BE2C (cell line): Measurements from ENCODE around the gene INSRR.

Experiments
- DNase-seq: peaks from one replicate; pipeline ENCODE4 v3.0.0-alpha.2; 2020
- H3K27me3 ChIP-seq: fragments of 250-450 bp; sonication (Bioruptor Pico); 2 replicates; pipeline ENCODE4 v1.5.1; 2020; ENCODE audit warnings: mild to moderate bottlenecking
- H3K36me3 ChIP-seq: fragments of 250-450 bp; sonication (Bioruptor Pico); 2 replicates; pipeline ENCODE4 v1.5.1; 2020; ENCODE audit warnings: mild to moderate bottlenecking
- H3K4me1 ChIP-seq: fragments of 250-450 bp; sonication (Bioruptor Pico); 2 replicates; pipeline ENCODE4 v1.5.1; 2020
- H3K4me3 ChIP-seq: 2 replicates; pipeline ENCODE4 v1.5.1; 2011; ENCODE audit warnings: low read depth, low read length
- H3K9me3 ChIP-seq: fragments of 250-450 bp; sonication (Bioruptor Pico); 2 replicates; pipeline ENCODE4 v1.5.1; 2020
- CTCF ChIP-seq: IDR thresholded peaks from 2 replicates; pipeline ENCODE4 v1.5.1; 2012; ENCODE audit warnings: mild to moderate bottlenecking, low read depth, low read length

The INSRR gene

GRCh38 chr1:156885880-156886355 is 27.0 kb upstream of the INSRR start:
- Histone ChIP-seq H3K27me3 (no peaks in the 10 kb centered on the region), H3K9me3 (no peaks in the 10 kb centered on the region), H3K4me3 (no peak overlapping the region), H3K4me1 (peaks cover 59% of the 10 kb centered on the region), H3K36me3 (no peaks in the 10 kb centered on the region)
- TF ChIP-seq CTCF = no peak
- DNase-seq = no peak

GRCh38 chr1:156885314-156885713 is 26.4 kb upstream of the INSRR start:
- no peaks in the 10 kb centered on the region for H3K27me3 ChIP-seq
- no peaks in the 10 kb centered on the region for H3K36me3 ChIP-seq
- TF ChIP-seq CTCF = no peak

GRCh38 chr1:156884560-156885184 is 25.8 kb upstream of the INSRR start:
- H3K4me3 ChIP-seq = no peak overlapping the region
- peaks cover 56% of the 10 kb centered on the region for H3K4me1 ChIP-seq
- no peak for TF ChIP-seq CTCF
- no peaks in the 10 kb centered on the region for H3K27me3 ChIP-seq
- no peak for DNase-seq
- no peaks in the 10 kb centered on the region for H3K36me3 ChIP-seq
- H3K9me3 ChIP-seq = no peaks in the 10 kb centered on the region

More at GRCh38 chr1:156885314-156885713, 26.4 kb upstream of the INSRR start:
- Histone ChIP-seq H3K9me3 (no peaks in the 10 kb centered on the region), H3K4me1 (peaks cover 57% of the 10 kb centered on the region), H3K4me3 (no peak overlapping the region)
- DNase-seq = no peak

GRCh38 chr1:156883919-156884318 is 25.0 kb upstream of the INSRR start:
- no peaks in the 10 kb centered on the region for H3K27me3 ChIP-seq
- DNase-seq = no peak
- H3K9me3 ChIP-seq = no peaks in the 10 kb centered on the region
- peaks cover 56% of the 10 kb centered on the region for H3K4me1 ChIP-seq
- TF ChIP-seq CTCF = no peak
- no peaks in the 10 kb centered on the region for H3K36me3 ChIP-seq
- no peak overlapping the region for H3K4me3 ChIP-seq

- DNase-seq = peak; percentile 83
- Histone ChIP-seq H3K4me3 (no peak overlapping the region), H3K4me1 (peaks cover 58% of the 10 kb centered on the region), H3K9me3 (no peaks in the 10 kb centered on the region), H3K27me3 (no peaks in the 10 kb centered on the region), H3K36me3 (peaks cover 2% of the 10 kb centered on the region; the same call in 1 of the 2 replicates)
- no peak for TF ChIP-seq CTCF
Measured at GRCh38 chr1:156882543-156882942, 23.6 kb upstream of the INSRR start.

- no peaks in the 10 kb centered on the region for H3K27me3 ChIP-seq
- peaks cover 59% of the 10 kb centered on the region for H3K4me1 ChIP-seq
- no peak for TF ChIP-seq CTCF
- no peak overlapping the region for H3K4me3 ChIP-seq
- H3K9me3 ChIP-seq = no peaks in the 10 kb centered on the region
- peaks cover 6% of the 10 kb centered on the region; the same call in 1 of the 2 replicates for H3K36me3 ChIP-seq
- DNase-seq = no peak
Measured at GRCh38 chr1:156881663-156882062, 22.7 kb upstream of the INSRR start.
